ENCODE measurements around the gene LRRN3.

LRRN3 gene

GRCh38 chr7:111126987-111127386, 36.1 kb downstream of the LRRN3 start:
- no peak overlapping the region for H3K4me3 ChIP-seq (ENCODE audit: low read length in 2 of 2)
- H3K27me3 ChIP-seq (ENCODE audit: control insufficient read depth in 2 of 2, insufficient read depth in 2 of 2, low read length in 2 of 2), result no peaks in the 10 kb centered on the region
- no peak overlapping the region for H3K27ac ChIP-seq (ENCODE audit: low read depth in 2 of 2, low read length in 2 of 2)
- H3K9me3 ChIP-seq (ENCODE audit: control insufficient read depth in 2 of 2, low read length in 2 of 2), result no peaks in the 10 kb centered on the region
- H3K36me3 ChIP-seq (ENCODE audit: control insufficient read depth in 2 of 2, insufficient read depth in 2 of 2, low read length in 2 of 2), result no peaks in the 10 kb centered on the region
- H3K9ac ChIP-seq (ENCODE audit: low read depth in 1 of 2, low read length in 2 of 2), result no peak overlapping the region
- H3K4me1 ChIP-seq (ENCODE audit: control insufficient read depth in 2 of 2, insufficient read depth in 2 of 2, low read length in 2 of 2), result no peaks in the 10 kb centered on the region

DNA sequence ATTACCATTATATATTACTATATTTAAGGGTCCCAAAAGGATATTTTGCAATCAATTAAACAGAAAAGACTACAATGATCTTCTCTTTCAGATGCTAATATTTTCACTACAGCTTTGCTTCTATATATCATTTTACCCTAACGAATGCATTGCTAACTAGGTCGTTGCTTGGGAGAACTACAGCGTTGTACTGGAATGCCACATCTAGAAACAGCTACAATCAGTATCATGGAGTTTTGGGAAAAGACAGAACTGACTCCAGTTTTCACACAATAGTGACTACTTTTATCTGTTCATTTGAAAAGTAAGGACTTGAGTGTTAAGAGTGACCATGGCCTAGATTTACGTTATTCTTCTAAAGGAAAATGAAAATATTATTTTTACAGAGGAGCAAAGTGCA, 38.5 kb downstream of the LRRN3 start:
- Histone ChIP-seq H3K36me3 (ENCODE audit: control insufficient read depth in 2 of 2, insufficient read depth in 2 of 2, low read length in 2 of 2) (no peaks in the 10 kb centered on the region), H3K9ac (ENCODE audit: low read depth in 1 of 2, low read length in 2 of 2) (no peak overlapping the region), H3K27me3 (ENCODE audit: control insufficient read depth in 2 of 2, insufficient read depth in 2 of 2, low read length in 2 of 2) (no peaks in the 10 kb centered on the region), H3K4me3 (ENCODE audit: low read length in 2 of 2) (no peak overlapping the region), H3K9me3 (ENCODE audit: control insufficient read depth in 2 of 2, low read length in 2 of 2) (no peaks in the 10 kb centered on the region), H3K27ac (ENCODE audit: low read depth in 2 of 2, low read length in 2 of 2) (no peak overlapping the region), H3K4me1 (ENCODE audit: control insufficient read depth in 2 of 2, insufficient read depth in 2 of 2, low read length in 2 of 2) (no peaks in the 10 kb centered on the region)

DNA sequence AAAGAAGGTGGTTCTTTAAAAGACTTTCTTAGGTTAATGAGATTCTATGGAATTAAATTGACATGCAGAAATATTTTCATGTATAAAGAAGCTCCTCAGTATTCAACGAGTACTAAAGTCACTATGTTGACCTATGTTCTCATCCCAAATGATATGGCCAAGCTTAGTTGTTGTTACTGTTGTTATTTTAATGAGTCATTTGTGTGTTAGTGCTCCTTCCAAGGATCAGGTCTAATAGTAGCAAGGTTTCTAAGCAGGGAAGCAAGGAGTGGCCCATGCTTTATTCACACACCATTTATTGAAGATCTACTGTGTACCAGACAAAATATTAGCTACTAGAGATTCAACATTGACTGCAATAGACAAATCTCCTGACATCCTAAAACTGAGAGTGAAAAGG, 41.9 kb downstream of the LRRN3 start:
- Histone ChIP-seq H3K36me3 (ENCODE audit: control insufficient read depth in 2 of 2, insufficient read depth in 2 of 2, low read length in 2 of 2) (no peaks in the 10 kb centered on the region), H3K4me1 (ENCODE audit: control insufficient read depth in 2 of 2, insufficient read depth in 2 of 2, low read length in 2 of 2) (no peaks in the 10 kb centered on the region), H3K9me3 (ENCODE audit: control insufficient read depth in 2 of 2, low read length in 2 of 2) (no peaks in the 10 kb centered on the region), H3K27me3 (ENCODE audit: control insufficient read depth in 2 of 2, insufficient read depth in 2 of 2, low read length in 2 of 2) (no peaks in the 10 kb centered on the region), H3K4me3 (ENCODE audit: low read length in 2 of 2) (no peak overlapping the region), H3K27ac (ENCODE audit: low read depth in 2 of 2, low read length in 2 of 2) (no peak overlapping the region), H3K9ac (ENCODE audit: low read depth in 1 of 2, low read length in 2 of 2) (no peak overlapping the region)

- Histone ChIP-seq H3K9ac (ENCODE audit: low read depth in 1 of 2, low read length in 2 of 2) (no peak overlapping the region), H3K4me3 (ENCODE audit: low read length in 2 of 2) (no peak overlapping the region), H3K27ac (ENCODE audit: low read depth in 2 of 2, low read length in 2 of 2) (no peak overlapping the region)
These were observed 46.6 kb downstream of the LRRN3 start for GRCh38 chr7:111137296-111138192.

DNA sequence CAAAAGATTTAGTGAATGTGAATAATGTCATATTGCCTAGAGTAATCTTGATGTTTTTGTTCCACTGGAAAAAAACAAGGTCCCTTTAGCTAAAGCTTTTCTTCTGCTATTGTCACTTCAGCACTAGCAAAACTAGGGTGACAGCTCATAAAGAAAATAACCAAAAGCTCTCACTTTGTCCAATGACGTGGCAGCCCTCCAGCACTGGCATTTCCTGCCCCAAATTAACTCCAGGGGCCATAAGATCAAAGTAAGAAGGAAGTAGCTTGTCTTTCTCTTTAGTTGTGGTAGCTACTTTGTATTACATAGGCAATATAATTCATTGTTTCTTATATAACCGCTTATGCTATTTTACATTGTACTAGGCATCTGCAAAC, 47.3 kb downstream of the LRRN3 start:
- Histone ChIP-seq H3K9ac (ENCODE audit: low read depth in 1 of 2, low read length in 2 of 2) (no peak overlapping the region), H3K4me3 (ENCODE audit: low read length in 2 of 2) (no peak overlapping the region), H3K4me1 (ENCODE audit: control insufficient read depth in 2 of 2, insufficient read depth in 2 of 2, low read length in 2 of 2) (peaks cover 0 to 6% of the 10 kb centered on the region in 2 donors), H3K27ac (ENCODE audit: low read depth in 2 of 2, low read length in 2 of 2) (no peak overlapping the region), H3K36me3 (ENCODE audit: control insufficient read depth in 2 of 2, insufficient read depth in 2 of 2, low read length in 2 of 2) (no peaks in the 10 kb centered on the region), H3K9me3 (ENCODE audit: control insufficient read depth in 2 of 2, low read length in 2 of 2) (no peaks in the 10 kb centered on the region), H3K27me3 (ENCODE audit: control insufficient read depth in 2 of 2, insufficient read depth in 2 of 2, low read length in 2 of 2) (no peaks in the 10 kb centered on the region)

More at GRCh38 chr7:111137296-111138192, 46.6 kb downstream of the LRRN3 start:
- Histone ChIP-seq H3K27me3 (ENCODE audit: control insufficient read depth in 2 of 2, insufficient read depth in 2 of 2, low read length in 2 of 2) (no peaks in the 10 kb centered on the region), H3K36me3 (ENCODE audit: control insufficient read depth in 2 of 2, insufficient read depth in 2 of 2, low read length in 2 of 2) (no peaks in the 10 kb centered on the region), H3K9me3 (ENCODE audit: control insufficient read depth in 2 of 2, low read length in 2 of 2) (no peaks in the 10 kb centered on the region), H3K4me1 (ENCODE audit: control insufficient read depth in 2 of 2, insufficient read depth in 2 of 2, low read length in 2 of 2) (peaks cover 0 to 6% of the 10 kb centered on the region in 2 donors)

- Histone ChIP-seq H3K9me3 (ENCODE audit: control insufficient read depth in 2 of 2, low read length in 2 of 2) (no peaks in the 10 kb centered on the region), H3K27me3 (ENCODE audit: control insufficient read depth in 2 of 2, insufficient read depth in 2 of 2, low read length in 2 of 2) (no peaks in the 10 kb centered on the region), H3K4me1 (ENCODE audit: control insufficient read depth in 2 of 2, insufficient read depth in 2 of 2, low read length in 2 of 2) (peaks cover 0 to 6% of the 10 kb centered on the region in 2 donors), H3K27ac (ENCODE audit: low read depth in 2 of 2, low read length in 2 of 2) (no peak overlapping the region), H3K4me3 (ENCODE audit: low read length in 2 of 2) (no peak overlapping the region), H3K9ac (ENCODE audit: low read depth in 1 of 2, low read length in 2 of 2) (no peak overlapping the region), H3K36me3 (ENCODE audit: control insufficient read depth in 2 of 2, insufficient read depth in 2 of 2, low read length in 2 of 2) (no peaks in the 10 kb centered on the region)
These were observed 47.7 kb downstream of the LRRN3 start for GRCh38 chr7:111138586-111138985.

DNA sequence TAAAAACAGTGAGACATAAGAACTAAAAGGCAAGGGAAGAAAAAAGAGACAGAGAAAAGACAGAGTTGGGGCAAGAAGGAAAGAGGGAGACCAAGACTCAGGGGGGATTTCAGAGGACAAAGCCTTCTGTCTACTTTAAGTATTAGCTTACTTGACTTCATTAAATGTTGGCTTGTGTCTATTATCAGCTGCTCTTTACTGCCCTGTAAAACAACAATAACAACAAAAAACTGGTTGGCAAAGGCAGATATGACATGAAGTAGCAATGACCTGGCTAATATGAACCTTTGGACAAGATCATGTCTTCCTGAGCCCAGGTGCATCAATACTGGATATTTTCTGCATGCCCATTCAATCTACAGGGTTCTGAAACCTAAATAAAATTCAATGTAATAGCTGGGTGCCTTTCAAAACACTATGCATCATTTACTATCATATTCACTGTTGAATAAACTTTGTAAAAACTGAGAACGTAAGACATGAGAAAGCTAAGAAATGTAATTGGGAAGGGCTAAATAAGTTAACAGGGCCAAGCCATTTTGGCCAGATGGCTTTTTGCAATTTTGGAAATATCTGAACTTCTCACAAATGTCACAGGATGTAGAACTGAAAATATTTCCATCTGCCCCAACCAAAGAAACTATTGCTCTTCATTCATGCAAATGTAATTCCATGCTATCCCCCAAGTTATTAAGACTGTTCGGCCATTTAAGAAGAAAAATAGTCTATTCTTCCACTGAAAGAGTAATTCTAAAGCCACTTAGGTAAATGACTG, 49.4 kb downstream of the LRRN3 start:
- Histone ChIP-seq H3K27me3 (ENCODE audit: control insufficient read depth in 2 of 2, insufficient read depth in 2 of 2, low read length in 2 of 2) (no peaks in the 10 kb centered on the region), H3K27ac (ENCODE audit: low read depth in 2 of 2, low read length in 2 of 2) (no peak overlapping the region), H3K9me3 (ENCODE audit: control insufficient read depth in 2 of 2, low read length in 2 of 2) (no peaks in the 10 kb centered on the region), H3K36me3 (ENCODE audit: control insufficient read depth in 2 of 2, insufficient read depth in 2 of 2, low read length in 2 of 2) (no peaks in the 10 kb centered on the region), H3K9ac (ENCODE audit: low read depth in 1 of 2, low read length in 2 of 2) (no peak overlapping the region), H3K4me1 (ENCODE audit: control insufficient read depth in 2 of 2, insufficient read depth in 2 of 2, low read length in 2 of 2) (peaks cover 0 to 6% of the 10 kb centered on the region in 2 donors), H3K4me3 (ENCODE audit: low read length in 2 of 2) (no peak overlapping the region)

- Histone ChIP-seq H3K27ac (ENCODE audit: low read depth in 2 of 2, low read length in 2 of 2) (no peak overlapping the region), H3K9me3 (ENCODE audit: control insufficient read depth in 2 of 2, low read length in 2 of 2) (no peaks in the 10 kb centered on the region), H3K9ac (ENCODE audit: low read depth in 1 of 2, low read length in 2 of 2) (no peak overlapping the region), H3K4me1 (ENCODE audit: control insufficient read depth in 2 of 2, insufficient read depth in 2 of 2, low read length in 2 of 2) (no peaks in the 10 kb centered on the region), H3K4me3 (ENCODE audit: low read length in 2 of 2) (no peak overlapping the region), H3K36me3 (ENCODE audit: control insufficient read depth in 2 of 2, insufficient read depth in 2 of 2, low read length in 2 of 2) (no peaks in the 10 kb centered on the region), H3K27me3 (ENCODE audit: control insufficient read depth in 2 of 2, insufficient read depth in 2 of 2, low read length in 2 of 2) (no peaks in the 10 kb centered on the region)
These were observed 54.5 kb downstream of the LRRN3 start for GRCh38 chr7:111145472-111145871.

GRCh38 chr7:111146136-111146535, 55.2 kb downstream of the LRRN3 start:
- Histone ChIP-seq H3K27me3 (ENCODE audit: control insufficient read depth in 2 of 2, insufficient read depth in 2 of 2, low read length in 2 of 2) (no peaks in the 10 kb centered on the region), H3K4me3 (ENCODE audit: low read length in 2 of 2) (no peak overlapping the region), H3K27ac (ENCODE audit: low read depth in 2 of 2, low read length in 2 of 2) (no peak overlapping the region), H3K4me1 (ENCODE audit: control insufficient read depth in 2 of 2, insufficient read depth in 2 of 2, low read length in 2 of 2) (no peaks in the 10 kb centered on the region), H3K9ac (ENCODE audit: low read depth in 1 of 2, low read length in 2 of 2) (no peak overlapping the region), H3K36me3 (ENCODE audit: control insufficient read depth in 2 of 2, insufficient read depth in 2 of 2, low read length in 2 of 2) (no peaks in the 10 kb centered on the region), H3K9me3 (ENCODE audit: control insufficient read depth in 2 of 2, low read length in 2 of 2) (no peaks in the 10 kb centered on the region)

Measured in mucosa of rectum (tissue), 2 donors.